HCT116 (cell line): Measurements from ENCODE around the gene POFUT2. TPM values are rescaled to one million over a fixed set of nuclear protein-coding genes. Genes with fewer than 3 reads are reported as not detected.

Source experiments
- ATAC-seq: fragments of 200-7000 bp; cut with Tn5 transposase; 2 replicates; pipeline ENCODE4 v1.9.1; 2020; ENCODE audit warnings: mild to moderate bottlenecking, moderate library complexity
- BruUV-seq: library from RNA; stranded (reverse); fragments of 400-500 nt; replicated peaks from 2 replicates; lab custom pipeline; 2021; lab: Mats Ljungman, UMichigan
- CTCF ChIA-PET: fragments of 300-600 bp; sonication (Branson Sonifier 250); formaldehyde crosslinking; loops from one replicate; lab custom pipeline; 2021; ENCODE audit warnings: antibody characterized with exemption; lab: Charles Lee
- POLR2A ChIA-PET: fragments of 300-600, 350-600 bp; sonication (Branson Sonifier 250); formaldehyde crosslinking; loops from one replicate; lab custom pipeline; 2021; ENCODE audit warnings: antibody characterized with exemption; lab: Charles Lee
- RAD21 ChIA-PET, 2 experiments: fragments of 300-600 bp; sonication (Branson Sonifier 250); formaldehyde crosslinking; loops; one replicate each; lab custom pipeline; 2023; ENCODE audit warnings: low total read pairs in 2 of 2; ENCODE audit not compliant: uncharacterized antibody in 2 of 2, unreplicated experiment in 2 of 2, low non-redundant PET in 1 of 2; lab: Charles Lee
- DNase-seq: peaks from one replicate; pipeline ENCODE4 v3.0.0-alpha.2; 2010; ENCODE audit warnings: low read depth, low spot score
- H2AFZ ChIP-seq: fragments of 200-600 bp; shearing (Covaris generic), sonication (generic); 2 replicates; pipeline ENCODE4 v1.6.1; 2017; ENCODE audit warnings: low read depth, mixed run types, mixed read lengths, antibody characterized with exemption, low read length; ENCODE audit not compliant: poor library complexity, severe bottlenecking
- H3K27ac ChIP-seq: 2 replicates; pipeline ENCODE4 v1.5.1; 2012; ENCODE audit warnings: low read depth, low read length
- H3K27me3 ChIP-seq: fragments of 200-600 bp; sonication (generic); 2 replicates; pipeline ENCODE4 v1.6.1; 2016; ENCODE audit warnings: mixed run types, low read length, mixed read lengths; ENCODE audit not compliant: insufficient read depth
- H3K36me3 ChIP-seq, 2 experiments: fragments of 200-500 bp in 1 of 2; fragments of 200-600 bp in 1 of 2; sonication (Bioruptor generic) in 1 of 2; sonication (generic) in 1 of 2; 2 replicates each; pipeline versions ENCODE4 v1.5.1 to v1.6.1; 2014 to 2016; ENCODE audit warnings: low read length in 2 of 2, inconsistent platforms in 1 of 2, mixed read lengths in 1 of 2, mixed run types in 1 of 2; ENCODE audit not compliant: insufficient read depth in 2 of 2, control insufficient read depth in 1 of 2
- H3K4me1 ChIP-seq, 2 experiments: fragments of 200-600 bp in 1 of 2; sonication (generic) in 1 of 2; 2 replicates each; pipeline versions ENCODE4 v1.5.1 to v1.6.1; 2012 to 2017; ENCODE audit warnings: low read length in 2 of 2, inconsistent platforms in 1 of 2, mild to moderate bottlenecking in 1 of 2, mixed read lengths in 1 of 2, mixed run types in 1 of 2, moderate library complexity in 1 of 2; ENCODE audit not compliant: insufficient read depth in 2 of 2, control insufficient read depth in 1 of 2
- H3K4me2 ChIP-seq: fragments of 200-600 bp; sonication (generic); 2 replicates; pipeline ENCODE4 v1.6.1; 2017; ENCODE audit warnings: mixed run types, low read length, mixed read lengths
- H3K4me3 ChIP-seq, 2 experiments: fragments of 200-600 bp in 1 of 2; sonication (generic) in 1 of 2; replicated peaks in 1 of 2; 2 replicates each; pipeline ENCODE4 v1.5.1; 2011 to 2016; ENCODE audit warnings: low read length in 2 of 2, control low read depth in 1 of 2, low read depth in 1 of 2, mild to moderate bottlenecking in 1 of 2, mixed read lengths in 1 of 2, mixed run types in 1 of 2
- H3K79me2 ChIP-seq: fragments of 200-600 bp; sonication (generic); 2 replicates; pipeline ENCODE4 v1.6.1; 2017; ENCODE audit warnings: mild to moderate bottlenecking, mixed run types, low read length, moderate library complexity, mixed read lengths; ENCODE audit not compliant: insufficient read depth
- H3K9ac ChIP-seq: fragments of 200-600 bp; sonication (generic); 2 replicates; pipeline ENCODE4 v1.6.1; 2016; ENCODE audit warnings: low read length, mixed read lengths
- H3K9me2 ChIP-seq: fragments of 200-600 bp; sonication (generic), shearing (Covaris generic); 2 replicates; pipeline ENCODE4 v1.6.1; 2017; ENCODE audit warnings: mixed run types, mild to moderate bottlenecking, moderate library complexity; ENCODE audit not compliant: insufficient read depth
- H3K9me3 ChIP-seq, 2 experiments: fragments of 200-500 bp in 1 of 2; fragments of 200-600 bp in 1 of 2; sonication (Bioruptor generic) in 1 of 2; sonication (generic) in 1 of 2; 2 replicates each; pipeline ENCODE4 v1.6.1; 2014 to 2017; ENCODE audit warnings: low read length in 2 of 2, mixed read lengths in 2 of 2, inconsistent platforms in 1 of 2, low read depth in 1 of 2, mild to moderate bottlenecking in 1 of 2, mixed run types in 1 of 2, moderate library complexity in 1 of 2; ENCODE audit not compliant: control insufficient read depth in 1 of 2, insufficient read depth in 1 of 2
- H4K20me1 ChIP-seq: fragments of 200-600 bp; sonication (generic), shearing (Covaris generic); 2 replicates; pipeline ENCODE4 v1.6.1; 2017; ENCODE audit warnings: mixed run types, mild to moderate bottlenecking, moderate library complexity; ENCODE audit not compliant: insufficient read depth
- CBX3 ChIP-seq: IDR thresholded peaks from 2 replicates; pipeline ENCODE4 v1.6.1; 2012; ENCODE audit warnings: low read depth
- CEBPB ChIP-seq: IDR thresholded peaks from 2 replicates; pipeline ENCODE4 v1.6.1; 2012; ENCODE audit warnings: low read depth
- EGR1 ChIP-seq: IDR thresholded peaks from 2 replicates; pipeline ENCODE4 v1.6.1; 2012; ENCODE audit warnings: low read depth
- ELF1 ChIP-seq: IDR thresholded peaks from 2 replicates; pipeline ENCODE4 v1.6.1; 2012; ENCODE audit warnings: low read depth, borderline replicate concordance
- EZH2 ChIP-seq: fragments of 200-600 bp; sonication (generic); IDR thresholded peaks from 2 replicates; pipeline ENCODE4 v1.6.1; 2017; ENCODE audit warnings: antibody characterized with exemption, mixed run types
- FOSL1 ChIP-seq: IDR thresholded peaks from 2 replicates; pipeline ENCODE4 v1.6.1; 2012; ENCODE audit warnings: low read depth
- POLR2A ChIP-seq: IDR thresholded peaks from 2 replicates; pipeline ENCODE4 v1.7.0; 2011; ENCODE audit warnings: borderline replicate concordance; ENCODE audit not compliant: insufficient read depth, insufficient read length; ENCODE audit errors: extremely low read depth
- POLR2AphosphoS5 ChIP-seq: IDR thresholded peaks from 2 replicates; pipeline ENCODE4 v1.6.1; 2011; ENCODE audit warnings: mild to moderate bottlenecking, low read depth, low read length, moderate library complexity
- RAD21 ChIP-seq: IDR thresholded peaks from 2 replicates; pipeline ENCODE4 v1.6.1; 2012; ENCODE audit warnings: low read depth, mild to moderate bottlenecking
- SP1 ChIP-seq: IDR thresholded peaks from 2 replicates; pipeline ENCODE4 v1.6.1; 2012; ENCODE audit warnings: low read depth
- SRF ChIP-seq: IDR thresholded peaks from 2 replicates; pipeline ENCODE4 v1.6.1; 2012; ENCODE audit warnings: low read depth
- YY1 ChIP-seq: IDR thresholded peaks from 2 replicates; pipeline ENCODE4 v1.6.1; 2011; ENCODE audit warnings: low read length, low read depth, moderate library complexity, mild to moderate bottlenecking; ENCODE audit not compliant: insufficient replicate concordance; ENCODE audit errors: extremely low read depth
- ZFX ChIP-seq: fragments of 450-650 bp; IDR thresholded peaks from 2 replicates; pipeline ENCODE4 v1.6.1; 2017
- ZNF274 ChIP-seq: fragments of 200-500 bp; sonication (Bioruptor generic); IDR thresholded peaks from 2 replicates; pipeline ENCODE4 v1.6.1; 2014; ENCODE audit warnings: mild to moderate bottlenecking, low read depth, low read length, inconsistent platforms
- intact Hi-C: fragments of 100-400 bp; cut with micrococcal nuclease; formaldehyde crosslinking; loops from 2 replicates; pipeline ENCODE4 v1.10.0; 2022
- total RNA-seq: library from RNA; stranded (reverse); gene quantifications from one replicate; pipeline ENCODE4 v1.2.1, GENCODE V29; 2021; ENCODE audit not compliant: unreplicated experiment
- TF ChIP-seq, protein P1 (sequence below), 3 experiments: fragments of 200-600 bp in 1 of 3; sonication (generic) in 1 of 3; IDR thresholded peaks in 2 of 3; conservative IDR thresholded peaks in 1 of 3; 2 replicates each; pipeline ENCODE4 v1.5.1; 2012 to 2017; ENCODE audit warnings: low read depth in 2 of 3, low read length in 2 of 3, antibody characterized with exemption in 1 of 3, borderline replicate concordance in 1 of 3, control low read depth in 1 of 3, mild to moderate bottlenecking in 1 of 3, mixed read lengths in 1 of 3, mixed run types in 1 of 3, moderate library complexity in 1 of 3; ENCODE audit not compliant: insufficient read depth in 1 of 3
- TF ChIP-seq, protein P2 (sequence below): IDR thresholded peaks from 2 replicates; pipeline ENCODE4 v1.6.1; 2012

Gene POFUT2
- total RNA-seq, 1 experiment from 2014 or later = 20.5 TPM

DNA sequence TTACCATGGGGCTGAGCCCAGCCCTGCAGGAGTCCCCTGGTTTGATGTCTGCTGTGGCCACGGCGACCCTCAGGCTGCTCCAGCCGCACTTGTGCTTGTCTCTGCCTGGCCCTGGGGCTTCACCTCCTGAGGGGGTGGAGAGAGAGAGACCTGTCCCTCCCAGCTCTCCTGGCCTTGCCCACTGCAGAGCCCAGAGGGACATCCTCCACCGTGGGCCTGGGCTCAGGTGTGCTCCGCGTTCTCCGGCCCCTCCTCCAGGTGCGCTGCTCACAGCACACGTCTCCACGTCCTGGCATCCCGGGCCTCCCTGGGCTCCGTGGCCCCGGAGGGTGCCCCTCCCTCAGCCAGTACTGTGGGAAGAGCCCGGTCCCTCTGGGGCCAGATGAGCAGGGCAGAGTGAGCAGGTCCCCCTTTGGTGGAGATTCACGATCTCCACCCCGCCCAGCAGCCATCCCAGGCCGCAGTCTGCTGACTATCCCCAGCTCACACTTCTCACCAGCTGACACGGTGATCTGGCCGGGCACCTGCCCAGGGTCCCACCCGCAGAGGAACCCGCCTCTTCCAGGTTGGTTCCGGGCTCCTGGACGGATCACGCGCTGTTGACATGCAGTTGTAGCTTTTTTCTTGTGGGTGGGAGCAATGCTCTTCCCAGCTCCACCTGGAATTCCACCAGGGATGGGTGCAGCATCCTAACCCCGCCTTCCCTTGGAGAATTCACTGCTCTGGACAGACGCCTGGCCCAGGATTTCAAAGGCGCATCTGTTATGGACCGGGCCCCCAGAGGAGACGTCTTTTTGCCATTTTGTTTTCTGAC lies 41.8 kb upstream of the POFUT2 start:
- no peak for TF ChIP-seq YY1
- no peak for TF ChIP-seq EGR1
- TF ChIP-seq FOSL1 = no peak
- TF ChIP-seq, protein P1, sequence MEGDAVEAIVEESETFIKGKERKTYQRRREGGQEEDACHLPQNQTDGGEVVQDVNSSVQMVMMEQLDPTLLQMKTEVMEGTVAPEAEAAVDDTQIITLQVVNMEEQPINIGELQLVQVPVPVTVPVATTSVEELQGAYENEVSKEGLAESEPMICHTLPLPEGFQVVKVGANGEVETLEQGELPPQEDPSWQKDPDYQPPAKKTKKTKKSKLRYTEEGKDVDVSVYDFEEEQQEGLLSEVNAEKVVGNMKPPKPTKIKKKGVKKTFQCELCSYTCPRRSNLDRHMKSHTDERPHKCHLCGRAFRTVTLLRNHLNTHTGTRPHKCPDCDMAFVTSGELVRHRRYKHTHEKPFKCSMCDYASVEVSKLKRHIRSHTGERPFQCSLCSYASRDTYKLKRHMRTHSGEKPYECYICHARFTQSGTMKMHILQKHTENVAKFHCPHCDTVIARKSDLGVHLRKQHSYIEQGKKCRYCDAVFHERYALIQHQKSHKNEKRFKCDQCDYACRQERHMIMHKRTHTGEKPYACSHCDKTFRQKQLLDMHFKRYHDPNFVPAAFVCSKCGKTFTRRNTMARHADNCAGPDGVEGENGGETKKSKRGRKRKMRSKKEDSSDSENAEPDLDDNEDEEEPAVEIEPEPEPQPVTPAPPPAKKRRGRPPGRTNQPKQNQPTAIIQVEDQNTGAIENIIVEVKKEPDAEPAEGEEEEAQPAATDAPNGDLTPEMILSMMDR (IDR thresholded peaks at IDR 0.05 in 2 of 3, conservative IDR thresholded peaks at IDR 0.05 in 1 of 3; ENCODE audit: borderline replicate concordance in 1 of 3, insufficient read depth in 1 of 3, low read depth in 2 of 3, low read length in 2 of 3) = no peak
- no peak for TF ChIP-seq RAD21
- no peak for TF ChIP-seq CEBPB
- TF ChIP-seq ZNF274 = no peak
- no peak for TF ChIP-seq POLR2AphosphoS5
- no peak for TF ChIP-seq SRF
- no peak for TF ChIP-seq ZFX
- no peak for TF ChIP-seq ELF1
- TF ChIP-seq, protein P2, sequence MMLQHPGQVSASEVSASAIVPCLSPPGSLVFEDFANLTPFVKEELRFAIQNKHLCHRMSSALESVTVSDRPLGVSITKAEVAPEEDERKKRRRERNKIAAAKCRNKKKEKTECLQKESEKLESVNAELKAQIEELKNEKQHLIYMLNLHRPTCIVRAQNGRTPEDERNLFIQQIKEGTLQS = no peak
- TF ChIP-seq POLR2A = no peak
- no peak for TF ChIP-seq SP1
- TF ChIP-seq EZH2 = no peak
- TF ChIP-seq CBX3 = no peak
- Histone ChIP-seq H4K20me1 (no peaks in the 10 kb centered on the region), H2AFZ (peak overlapping the region; percentile 77), H3K4me1 (peaks cover 29 to 45% of the 10 kb centered on the region in 2 experiments), H3K4me2 (peak overlapping the region; percentile 73), H3K79me2 (no peaks in the 10 kb centered on the region), H3K9me3 (no peaks in the 10 kb centered on the region), H3K9ac (peak overlapping the region; percentile 28), H3K27ac (peak overlapping the region; percentile 62), H3K9me2 (no peaks in the 10 kb centered on the region), H3K27me3 (no peaks in the 10 kb centered on the region), H3K4me3 (peak overlapping the region in 1 of 2 experiments; percentile 34; a peak in 2 of 4 replicates), H3K36me3 (no peaks in the 10 kb centered on the region)
- RAD21 ChIA-PET = no interaction called here
- no TSS peak for BruUV-seq
- POLR2A ChIA-PET = no interaction called here
- intact Hi-C loops = no loop called here
- ATAC-seq = peak; percentile 64
- no peak for DNase-seq
- CTCF ChIA-PET = interaction anchor here (0.6 to 1.1 kb wide), 2 partner anchors 20 to 37 kb away, joined by 3 read pairs; no protein-coding TSS in a partner anchor
